Stimulated activated CD4-positive, alpha-beta T cell treated with anti-CD3 and anti-CD28 coated beads, Interleukin-2, amount 100 ng/mL, for 24 hours (primary cell): Measurements from ENCODE around the gene CAMK2A.
"Not testable (repeated sequence)": the region's sequence is repeated elsewhere in the genome, so short reads cannot be mapped to it uniquely, and the experiment has no call there.

ENCODE experiments used
- DNase-seq, 2 donors: peaks; one replicate each; pipeline ENCODE4 v3.0.0-alpha.2; 2020

CAMK2A gene

GRCh38 chr5:150253416-150254208 is 36.0 kb downstream of the CAMK2A start:
- no peak for DNase-seq

GRCh38 chr5:150252489-150252888 is 37.1 kb downstream of the CAMK2A start:
- DNase-seq, result no peak

- DNase-seq, result no peak
Measured at GRCh38 chr5:150251504-150251903, 38.1 kb downstream of the CAMK2A start.

- no peak for DNase-seq
Measured at GRCh38 chr5:150249744-150250143, 39.8 kb downstream of the CAMK2A start.

- DNase-seq, result no peak
Measured at GRCh38 chr5:150248946-150249345, 40.6 kb downstream of the CAMK2A start.

GRCh38 chr5:150248493-150248892 is 41.1 kb downstream of the CAMK2A start:
- not testable (repeated sequence) for DNase-seq

GRCh38 chr5:150247726-150248125 is 41.8 kb downstream of the CAMK2A start:
- DNase-seq, result no peak

GRCh38 chr5:150246835-150247234 is 42.7 kb downstream of the CAMK2A start:
- DNase-seq, result no peak

GRCh38 chr5:150246429-150246828 is 43.1 kb downstream of the CAMK2A start:
- DNase-seq, result no peak

- no peak for DNase-seq
Measured at GRCh38 chr5:150245808-150246207, 43.8 kb downstream of the CAMK2A start.

GRCh38 chr5:150245111-150245789 is 44.3 kb downstream of the CAMK2A start:
- DNase-seq, result no peak

GRCh38 chr5:150244209-150244608 is 45.4 kb downstream of the CAMK2A start:
- DNase-seq, result no peak

- no peak for DNase-seq
Measured at GRCh38 chr5:150243590-150243989, 46.0 kb downstream of the CAMK2A start.

- no peak for DNase-seq
Measured at GRCh38 chr5:150242251-150242894, 47.2 kb downstream of the CAMK2A start.

- DNase-seq, result no peak
Measured at GRCh38 chr5:150241298-150242160, 48.0 kb downstream of the CAMK2A start.

- no peak for DNase-seq
Measured at GRCh38 chr5:150239794-150240122, 49.8 kb downstream of the CAMK2A start.

- no peak for DNase-seq
Measured at GRCh38 chr5:150239099-150239793, 50.3 kb downstream of the CAMK2A start.

GRCh38 chr5:150238646-150239045 is 50.9 kb downstream of the CAMK2A start:
- no peak for DNase-seq

GRCh38 chr5:150236981-150237754 is 52.4 kb downstream of the CAMK2A start:
- DNase-seq, result no peak

- no peak for DNase-seq
Measured at GRCh38 chr5:150236313-150236712, 53.3 kb downstream of the CAMK2A start.

GRCh38 chr5:150235500-150235854 is 54.1 kb downstream of the CAMK2A start:
- DNase-seq, result no peak
